ENCODE measurements around the gene TUFM. TPM values are rescaled to one million over a fixed set of nuclear protein-coding genes. Genes with fewer than 3 reads are reported as not detected.

Gene TUFM
- total RNA-seq, 1 donor from 2014 or later: 91.1 TPM

GRCh38 chr16:28837672-28838557 is 8.2 kb downstream of the TUFM start:
- H3K4me1 Mint-ChIP-seq (ENCODE audit: low read depth): no peaks in the 10 kb centered on the region
- no peak overlapping the region for H3K4me3 Mint-ChIP-seq (ENCODE audit: unreplicated experiment)
- TF ChIP-seq CTCF (IDR thresholded peaks at IDR 0.05): no peak
- no peaks in the 10 kb centered on the region for H3K9me3 Mint-ChIP-seq (ENCODE audit: low read depth)
- peaks cover 36% of the 10 kb centered on the region for H3K36me3 Mint-ChIP-seq (ENCODE audit: low read depth)
- peak overlapping the region; percentile 74 for H3K27ac Mint-ChIP-seq (ENCODE audit: unreplicated experiment)
- DNase-seq (ENCODE audit: low spot score): no peak
- H3K27me3 Mint-ChIP-seq (ENCODE audit: low read depth): no peaks in the 10 kb centered on the region

GRCh38 chr16:28836761-28837064 is 9.4 kb downstream of the TUFM start:
- TF ChIP-seq CTCF (IDR thresholded peaks at IDR 0.05): no peak

GRCh38 chr16:28835864-28836760 is 10.0 kb downstream of the TUFM start:
- DNase-seq (ENCODE audit: low spot score): no peak
- no peaks in the 10 kb centered on the region for H3K27me3 Mint-ChIP-seq (ENCODE audit: low read depth)
- no peak overlapping the region for H3K4me3 Mint-ChIP-seq (ENCODE audit: unreplicated experiment)
- no peak overlapping the region for H3K27ac Mint-ChIP-seq (ENCODE audit: unreplicated experiment)
- no peak for TF ChIP-seq CTCF (IDR thresholded peaks at IDR 0.05)
- H3K9me3 Mint-ChIP-seq (ENCODE audit: low read depth): no peaks in the 10 kb centered on the region
- H3K4me1 Mint-ChIP-seq (ENCODE audit: low read depth): no peaks in the 10 kb centered on the region
- H3K36me3 Mint-ChIP-seq (ENCODE audit: low read depth): peaks cover 45% of the 10 kb centered on the region

More at GRCh38 chr16:28836761-28837064, 9.4 kb downstream of the TUFM start:
- no peak for DNase-seq (ENCODE audit: low spot score)
- H3K36me3 Mint-ChIP-seq (ENCODE audit: low read depth): peaks cover 44% of the 10 kb centered on the region
- H3K9me3 Mint-ChIP-seq (ENCODE audit: low read depth): no peaks in the 10 kb centered on the region
- no peak overlapping the region for H3K4me3 Mint-ChIP-seq (ENCODE audit: unreplicated experiment)
- no peaks in the 10 kb centered on the region for H3K4me1 Mint-ChIP-seq (ENCODE audit: low read depth)
- H3K27me3 Mint-ChIP-seq (ENCODE audit: low read depth): no peaks in the 10 kb centered on the region
- no peak overlapping the region for H3K27ac Mint-ChIP-seq (ENCODE audit: unreplicated experiment)

GRCh38 chr16:28834873-28835863 is 11.0 kb downstream of the TUFM start:
- no peaks in the 10 kb centered on the region for H3K9me3 Mint-ChIP-seq (ENCODE audit: low read depth)
- TF ChIP-seq CTCF (IDR thresholded peaks at IDR 0.05): no peak
- H3K27me3 Mint-ChIP-seq (ENCODE audit: low read depth): no peaks in the 10 kb centered on the region
- H3K4me1 Mint-ChIP-seq (ENCODE audit: low read depth): no peaks in the 10 kb centered on the region
- DNase-seq (ENCODE audit: low spot score): no peak
- no peak overlapping the region for H3K4me3 Mint-ChIP-seq (ENCODE audit: unreplicated experiment)
- peaks cover 54% of the 10 kb centered on the region for H3K36me3 Mint-ChIP-seq (ENCODE audit: low read depth)
- no peak overlapping the region for H3K27ac Mint-ChIP-seq (ENCODE audit: unreplicated experiment)
